SK-N-MC (cell line): ENCODE data around the gene BET1L.

Experiments used
- DNase-seq: peaks from one replicate; pipeline ENCODE4 v3.0.0-alpha.2; 2011; ENCODE audit warnings: low read depth, low spot score
- H3K27ac ChIP-seq: fragments of 200-600 bp; sonication (generic); 2 replicates; pipeline ENCODE4 v1.5.1; 2016; ENCODE audit warnings: mixed run types
- H3K36me3 ChIP-seq: fragments of 200-600 bp; sonication (generic); 2 replicates; pipeline ENCODE4 v1.6.1; 2017; ENCODE audit warnings: antibody characterized with exemption, low read length, mixed read lengths; ENCODE audit not compliant: insufficient read depth
- H3K4me3 ChIP-seq: fragments of 200-600 bp; sonication (generic); 2 replicates; pipeline ENCODE4 v1.5.1; 2016
- H3K9ac ChIP-seq: fragments of 200-600 bp; sonication (generic); 2 replicates; pipeline ENCODE4 v1.8.0; 2017; ENCODE audit warnings: mixed run types, mixed read lengths; ENCODE audit not compliant: insufficient read length
- H3K9me3 ChIP-seq: fragments of 200-600 bp; sonication (generic); 2 replicates; pipeline ENCODE4 v1.6.1; 2017; ENCODE audit warnings: low read depth, mild to moderate bottlenecking, antibody characterized with exemption, low read length, moderate library complexity, mixed read lengths
- EZH2 ChIP-seq: fragments of 200-600 bp; sonication (generic); IDR thresholded peaks from one replicate; pipeline ENCODE4 v1.6.1; 2017; ENCODE audit warnings: antibody characterized with exemption
- FOXP2 ChIP-seq: optimal IDR thresholded peaks from 2 replicates; pipeline ENCODE3; 2011; ENCODE audit warnings: mild to moderate bottlenecking, moderate library complexity; ENCODE audit not compliant: insufficient read depth; ENCODE audit errors: extremely low read length, control extremely low read depth
- POLR2AphosphoS5 ChIP-seq: IDR thresholded peaks from 2 replicates; pipeline ENCODE4 v1.6.1; 2012; ENCODE audit warnings: mild to moderate bottlenecking, low read depth, low read length, borderline replicate concordance

BET1L gene

DNA sequence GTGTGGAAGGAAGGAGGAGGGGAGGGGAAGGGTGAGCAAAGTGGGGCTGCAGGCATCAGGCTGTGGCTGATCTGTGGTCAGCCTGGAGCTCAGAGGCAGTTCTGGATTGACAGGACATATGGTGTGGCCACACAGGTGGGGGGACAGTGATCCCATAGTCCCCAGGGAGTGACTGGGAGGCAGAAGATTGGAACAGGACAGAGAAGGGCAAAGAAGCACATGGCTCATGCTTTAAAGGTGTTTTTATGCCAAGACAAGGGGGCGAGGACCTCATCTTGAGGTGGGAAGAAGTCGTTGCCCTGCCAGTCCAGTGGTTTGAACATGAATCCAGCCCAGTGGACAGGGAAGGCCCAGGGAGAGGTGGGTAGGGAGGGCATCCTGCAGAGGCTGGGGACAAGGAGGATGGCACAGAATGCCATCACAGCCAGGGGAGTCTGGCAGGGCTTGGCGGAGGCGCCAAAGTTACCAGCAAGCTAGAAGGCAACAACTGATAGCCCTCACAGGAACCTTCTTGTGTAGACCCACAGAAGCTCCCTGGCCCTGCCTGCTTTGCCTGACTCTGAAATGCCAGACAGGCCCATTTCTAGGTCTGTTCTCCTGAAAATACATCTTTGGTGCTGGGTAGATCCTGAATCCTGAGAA lies 3.1 kb downstream of the BET1L start:
- Histone ChIP-seq H3K9me3 (no peaks in the 10 kb centered on the region), H3K27ac (no peak overlapping the region), H3K36me3 (peaks cover 3% of the 10 kb centered on the region; the same call in 1 of the 2 replicates), H3K9ac (no peak overlapping the region), H3K4me3 (no peak overlapping the region)
- TF ChIP-seq EZH2 (no peak), FOXP2 (no peak), POLR2AphosphoS5 (no peak)
- no peak for DNase-seq

GRCh38 chr11:203056-203944 lies 3.9 kb downstream of the BET1L start:
- DNase-seq, result no peak
- TF ChIP-seq POLR2AphosphoS5, result no peak
- no peak for TF ChIP-seq EZH2
- no peak for TF ChIP-seq FOXP2
- no peak overlapping the region for H3K27ac ChIP-seq
- H3K9me3 ChIP-seq, result no peaks in the 10 kb centered on the region
- no peak overlapping the region for H3K4me3 ChIP-seq
- H3K36me3 ChIP-seq, result peaks cover 3% of the 10 kb centered on the region; the same call in 1 of the 2 replicates
- no peak overlapping the region for H3K9ac ChIP-seq

DNA sequence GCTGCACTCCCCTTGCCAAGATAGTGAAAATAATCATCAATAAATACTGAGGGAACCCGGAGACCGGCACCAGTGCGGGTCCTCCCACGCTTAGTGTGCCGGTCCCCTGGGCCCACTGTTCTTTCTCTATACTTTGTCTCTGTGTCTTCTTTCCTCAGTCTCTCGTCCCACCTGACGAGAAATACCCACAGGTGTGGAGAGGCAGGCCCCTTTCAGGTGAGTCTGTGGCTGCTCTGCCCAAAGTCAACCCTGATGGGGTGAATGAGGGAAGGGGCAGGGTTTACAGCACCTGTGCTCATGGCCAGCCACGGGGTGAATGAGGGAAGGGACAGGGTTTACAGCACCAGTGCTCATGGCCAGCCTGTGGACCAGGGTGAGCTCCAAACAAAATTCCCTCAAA lies 4.7 kb downstream of the BET1L start:
- H3K9ac ChIP-seq, result no peak overlapping the region
- no peak overlapping the region for H3K27ac ChIP-seq
- H3K9me3 ChIP-seq, result no peaks in the 10 kb centered on the region
- TF ChIP-seq POLR2AphosphoS5 (no peak), EZH2 (no peak), FOXP2 (no peak)
- H3K36me3 ChIP-seq, result peaks cover 3% of the 10 kb centered on the region; the same call in 1 of the 2 replicates
- DNase-seq, result no peak
- no peak overlapping the region for H3K4me3 ChIP-seq

GRCh38 chr11:201966-202365 lies 5.2 kb downstream of the BET1L start:
- peaks cover 3% of the 10 kb centered on the region; the same call in 1 of the 2 replicates for H3K36me3 ChIP-seq
- TF ChIP-seq EZH2, result no peak
- no peak for TF ChIP-seq FOXP2
- no peak for TF ChIP-seq POLR2AphosphoS5
- H3K27ac ChIP-seq, result no peak overlapping the region
- H3K9ac ChIP-seq, result no peak overlapping the region
- H3K4me3 ChIP-seq, result no peak overlapping the region
- no peaks in the 10 kb centered on the region for H3K9me3 ChIP-seq
- no peak for DNase-seq

DNA sequence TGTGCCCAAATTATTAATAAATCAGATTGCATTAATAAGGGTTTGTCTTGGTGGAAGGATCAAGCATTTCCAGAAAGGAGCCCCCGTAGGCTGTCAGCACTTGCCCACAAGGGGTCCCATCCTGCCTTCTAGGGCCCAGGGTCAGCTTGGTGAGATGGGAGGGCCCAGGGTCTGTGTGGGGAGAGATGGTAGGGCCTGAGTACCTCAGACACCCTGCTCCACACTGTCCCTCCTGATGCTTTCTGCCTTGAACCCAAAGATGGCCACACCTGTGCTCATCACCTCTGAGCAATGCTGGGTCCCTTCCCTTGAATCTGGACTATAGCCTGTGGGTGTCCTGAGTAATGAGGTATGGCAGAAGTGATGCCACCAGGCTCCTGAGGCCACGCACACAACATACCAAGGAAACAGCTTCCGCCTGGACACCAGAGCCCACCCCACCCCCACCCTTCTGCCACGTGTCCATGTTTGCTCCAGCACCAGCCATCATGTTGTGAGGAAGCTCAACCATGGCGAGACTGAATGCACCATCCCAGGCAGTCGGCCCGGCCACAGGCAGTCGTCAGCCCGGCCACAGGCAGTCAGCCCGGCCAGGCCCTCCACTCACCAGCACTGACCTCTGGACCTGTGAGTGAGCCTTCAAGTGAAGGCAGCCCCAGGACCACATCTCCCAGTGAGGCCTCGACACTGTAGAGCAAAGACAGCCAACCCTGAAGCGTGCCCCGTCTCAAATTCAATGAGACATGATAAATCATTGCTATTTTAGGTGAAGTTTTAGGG lies 6.8 kb downstream of the BET1L start:
- Histone ChIP-seq H3K27ac (no peak overlapping the region), H3K9me3 (no peaks in the 10 kb centered on the region), H3K4me3 (no peak overlapping the region), H3K36me3 (peaks cover 3% of the 10 kb centered on the region; the same call in 1 of the 2 replicates), H3K9ac (no peak overlapping the region)
- DNase-seq, result no peak
- no peak for TF ChIP-seq POLR2AphosphoS5
- no peak for TF ChIP-seq FOXP2
- no peak for TF ChIP-seq EZH2

DNA sequence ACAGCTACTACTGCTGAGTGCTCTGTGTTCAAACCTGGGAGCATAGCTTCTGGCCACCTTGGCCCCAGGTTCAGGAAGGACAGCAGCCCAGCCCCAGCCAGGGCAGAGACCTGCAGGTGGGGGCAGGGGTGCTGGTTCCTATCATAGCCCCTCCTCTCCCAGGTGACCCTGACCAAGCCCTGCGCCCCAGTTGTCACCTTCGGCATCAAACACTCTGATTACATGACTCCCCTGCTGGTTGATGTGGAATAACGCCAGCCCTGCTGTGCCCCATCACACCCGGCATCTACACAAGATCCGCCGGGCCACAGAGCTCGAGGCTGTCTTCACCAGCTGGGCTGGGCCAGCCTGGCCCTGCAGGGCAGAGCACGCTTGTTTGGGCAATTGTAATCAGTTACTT lies 7.4 kb downstream of the BET1L start:
- no peak overlapping the region for H3K27ac ChIP-seq
- no peaks in the 10 kb centered on the region for H3K9me3 ChIP-seq
- TF ChIP-seq EZH2 (no peak), POLR2AphosphoS5 (no peak), FOXP2 (no peak)
- H3K36me3 ChIP-seq, result no peaks in the 10 kb centered on the region
- no peak overlapping the region for H3K4me3 ChIP-seq
- no peak overlapping the region for H3K9ac ChIP-seq
- no peak for DNase-seq

DNA sequence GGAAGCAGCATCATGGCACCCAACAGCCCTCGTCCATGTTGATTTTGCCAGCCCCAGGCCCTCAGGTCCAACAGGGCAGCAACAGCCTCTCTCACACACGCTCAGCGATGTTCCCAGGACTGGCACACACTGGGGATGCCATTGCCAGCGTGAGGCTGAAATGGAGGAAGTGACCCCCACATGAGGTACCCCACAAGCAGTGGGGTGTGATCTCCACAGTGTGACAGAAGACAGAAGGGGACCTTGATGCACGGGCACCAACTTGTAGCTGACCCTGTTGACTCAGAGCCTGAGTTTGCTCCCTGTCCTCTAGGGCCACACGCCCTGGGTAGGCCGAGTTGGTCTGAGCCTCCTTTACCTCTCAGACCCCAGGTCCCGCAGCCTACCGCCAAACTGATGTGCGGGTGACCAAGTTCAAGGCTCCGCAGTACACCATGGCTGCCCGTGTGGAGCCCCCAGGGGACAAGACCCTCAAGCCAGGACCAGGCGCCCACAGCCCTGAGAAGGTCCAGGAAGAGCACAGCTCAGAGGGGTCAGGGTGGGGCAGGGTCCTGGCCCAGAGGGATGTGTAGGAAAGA lies 8.1 kb downstream of the BET1L start:
- no peak overlapping the region for H3K4me3 ChIP-seq
- DNase-seq, result no peak
- no peak for TF ChIP-seq FOXP2
- no peak for TF ChIP-seq POLR2AphosphoS5
- no peak for TF ChIP-seq EZH2
- H3K27ac ChIP-seq, result no peak overlapping the region
- H3K9ac ChIP-seq, result no peak overlapping the region
- no peaks in the 10 kb centered on the region for H3K36me3 ChIP-seq
- H3K9me3 ChIP-seq, result no peaks in the 10 kb centered on the region

- Histone ChIP-seq H3K36me3 (no peaks in the 10 kb centered on the region), H3K4me3 (no peak overlapping the region), H3K9ac (no peak overlapping the region), H3K27ac (no peak overlapping the region), H3K9me3 (no peaks in the 10 kb centered on the region)
- DNase-seq, result no peak
- TF ChIP-seq FOXP2, result no peak
- TF ChIP-seq POLR2AphosphoS5, result no peak
- TF ChIP-seq EZH2, result no peak
Measured at GRCh38 chr11:198236-198806, 8.9 kb downstream of the BET1L start.
